Measurements from ENCODE around the gene MAGI2.

DNA sequence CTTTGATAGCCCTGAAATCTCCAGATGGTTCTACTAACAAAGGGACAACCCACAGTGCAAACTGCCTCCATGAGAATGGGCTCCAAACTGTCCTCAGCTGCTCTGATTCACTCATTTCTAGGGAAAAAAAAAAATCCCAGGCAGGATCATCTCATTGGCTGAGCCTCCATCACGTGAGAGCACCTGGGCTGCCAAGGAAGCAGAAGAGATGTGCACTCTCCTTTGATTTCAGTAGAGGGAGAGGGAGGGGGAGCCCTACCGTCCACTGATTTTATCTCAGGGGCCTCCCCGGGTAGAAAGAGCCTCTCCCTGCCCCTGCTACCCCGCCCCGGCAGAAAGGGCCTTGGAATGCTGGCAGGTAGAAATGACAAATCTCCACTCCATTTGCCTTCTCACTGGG is 929.5 kb downstream of the MAGI2 start:
- TF ChIP-seq, protein P1, sequence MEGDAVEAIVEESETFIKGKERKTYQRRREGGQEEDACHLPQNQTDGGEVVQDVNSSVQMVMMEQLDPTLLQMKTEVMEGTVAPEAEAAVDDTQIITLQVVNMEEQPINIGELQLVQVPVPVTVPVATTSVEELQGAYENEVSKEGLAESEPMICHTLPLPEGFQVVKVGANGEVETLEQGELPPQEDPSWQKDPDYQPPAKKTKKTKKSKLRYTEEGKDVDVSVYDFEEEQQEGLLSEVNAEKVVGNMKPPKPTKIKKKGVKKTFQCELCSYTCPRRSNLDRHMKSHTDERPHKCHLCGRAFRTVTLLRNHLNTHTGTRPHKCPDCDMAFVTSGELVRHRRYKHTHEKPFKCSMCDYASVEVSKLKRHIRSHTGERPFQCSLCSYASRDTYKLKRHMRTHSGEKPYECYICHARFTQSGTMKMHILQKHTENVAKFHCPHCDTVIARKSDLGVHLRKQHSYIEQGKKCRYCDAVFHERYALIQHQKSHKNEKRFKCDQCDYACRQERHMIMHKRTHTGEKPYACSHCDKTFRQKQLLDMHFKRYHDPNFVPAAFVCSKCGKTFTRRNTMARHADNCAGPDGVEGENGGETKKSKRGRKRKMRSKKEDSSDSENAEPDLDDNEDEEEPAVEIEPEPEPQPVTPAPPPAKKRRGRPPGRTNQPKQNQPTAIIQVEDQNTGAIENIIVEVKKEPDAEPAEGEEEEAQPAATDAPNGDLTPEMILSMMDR (conservative IDR thresholded peaks at IDR 0.05; ENCODE audit: low read length): no peak
- no peak for TF ChIP-seq EZH2phosphoT487 (IDR thresholded peaks at IDR 0.05; ENCODE audit: borderline replicate concordance)

Measured in Loucy (cell line).